CD4-positive, alpha-beta T cell treated with Interleukin-17A for 4 hours (primary cell): Measurements from ENCODE around the gene LOC101059915.
"Not testable (repeated sequence)": the region's sequence is repeated elsewhere in the genome, so short reads cannot be mapped to it uniquely, and the experiment has no call there.

ENCODE experiments used
- DNase-seq: peaks from one replicate; pipeline ENCODE4 v3.0.0-alpha.2; 2020; ENCODE audit warnings: mixed read lengths

The LOC101059915 gene

GRCh38 chrX:71676068-71676795 lies 8.9 kb downstream of the LOC101059915 start:
- DNase-seq: not testable (repeated sequence)

- not testable (repeated sequence) for DNase-seq
These were observed 9.8 kb downstream of the LOC101059915 start for GRCh38 chrX:71677195-71677594.

GRCh38 chrX:71679575-71680207 lies 12.3 kb downstream of the LOC101059915 start:
- no peak for DNase-seq

GRCh38 chrX:71696641-71697465 lies 29.5 kb downstream of the LOC101059915 start:
- not testable (repeated sequence) for DNase-seq

GRCh38 chrX:71697466-71698298 lies 30.3 kb downstream of the LOC101059915 start:
- DNase-seq: not testable (repeated sequence)

- not testable (repeated sequence) for DNase-seq
These were observed 31.1 kb downstream of the LOC101059915 start for GRCh38 chrX:71698299-71699022.

GRCh38 chrX:71699023-71699344 lies 31.6 kb downstream of the LOC101059915 start:
- DNase-seq: not testable (repeated sequence)

GRCh38 chrX:71702853-71703252 lies 35.5 kb downstream of the LOC101059915 start:
- DNase-seq: not testable (repeated sequence)

- DNase-seq: not testable (repeated sequence)
These were observed 46.7 kb downstream of the LOC101059915 start for GRCh38 chrX:71714064-71714463.

GRCh38 chrX:71715551-71715950 lies 48.2 kb downstream of the LOC101059915 start:
- DNase-seq: not testable (repeated sequence)

- DNase-seq: not testable (repeated sequence)
These were observed 49.0 kb downstream of the LOC101059915 start for GRCh38 chrX:71716323-71716722.

- not testable (repeated sequence) for DNase-seq
These were observed 50.8 kb downstream of the LOC101059915 start, which contains the start of gene CXorf49 for GRCh38 chrX:71718185-71718584. TSS of gene CXorf49 (minus strand) at chrX:71718285. CDS start at chrX:71718151, 134 bp downstream.

GRCh38 chrX:71719195-71719594 lies 51.8 kb downstream of the LOC101059915 start:
- DNase-seq: not testable (repeated sequence)

- DNase-seq: not testable (repeated sequence)
These were observed 53.0 kb downstream of the LOC101059915 start for GRCh38 chrX:71720289-71720886.
